Activated naive CD8-positive, alpha-beta T cell treated with anti-CD3 and anti-CD28 coated beads, Interleukin-2, amount 10 ng/mL, durations not matched to agents 7 days and 5 days (primary cell): ENCODE measurements around the gene SLC3A2. TPM values are rescaled to one million over a fixed set of nuclear protein-coding genes. Genes with fewer than 3 reads are reported as not detected.
A peak's percentile ranks its signal among the peaks of the same experiment; 100 is the strongest.
"Not testable (repeated sequence)": the region's sequence is repeated elsewhere in the genome, so short reads cannot be mapped to it uniquely, and the experiment has no call there.

Source experiments
- ATAC-seq: fragments of 150-1000 bp; cut with Tn5 transposase; one replicate; pipeline ENCODE4 v1.10.0; 2021; ENCODE audit warnings: low read depth, moderate library complexity
- POLR2A ChIA-PET: fragments of 350-600 bp; sonication (Branson Sonifier 250); formaldehyde crosslinking; loops from one replicate; lab custom pipeline; 2021; ENCODE audit warnings: antibody characterized with exemption; lab: Charles Lee
- DNase-seq: peaks from one replicate; pipeline ENCODE4 v3.0.0; 2021
- H3K27ac Mint-ChIP-seq: one replicate; pipeline ENCODE4 v1.8.0; 2022; ENCODE audit warnings: mild to moderate bottlenecking, mixed read lengths
- H3K27me3 Mint-ChIP-seq: one replicate; pipeline ENCODE4 v1.8.0; 2022; ENCODE audit warnings: mild to moderate bottlenecking, moderate library complexity, mixed read lengths
- H3K36me3 Mint-ChIP-seq: one replicate; pipeline ENCODE4 v1.8.0; 2021; ENCODE audit warnings: mild to moderate bottlenecking, mixed read lengths
- H3K4me1 Mint-ChIP-seq: one replicate; pipeline ENCODE4 v1.8.0; 2021; ENCODE audit warnings: mixed read lengths
- H3K4me3 Mint-ChIP-seq: one replicate; pipeline ENCODE4 v1.8.0; 2022; ENCODE audit warnings: mild to moderate bottlenecking, moderate library complexity, mixed read lengths
- H3K9me3 Mint-ChIP-seq: one replicate; pipeline ENCODE4 v1.8.0; 2021; ENCODE audit warnings: mixed read lengths
- total RNA-seq, 2 experiments: library from RNA; stranded (reverse); gene quantifications; one replicate each; pipeline ENCODE4 v1.2.3, GENCODE V29; 2021

SLC3A2 gene
- total RNA-seq, 2 experiments from 2014 or later = 222 to 228 TPM

- POLR2A ChIA-PET = interaction anchor here (0.6 to 4.2 kb wide), 13 partner anchors 11 to 1342 kb away, joined by 3 to 116 read pairs (median 5); partner anchors contain the start of genes HNRNPUL2, MTA2, SLC3A2 and STX5
- not testable (repeated sequence) for DNase-seq, ATAC-seq, H3K4me3 Mint-ChIP-seq, H3K9me3 Mint-ChIP-seq, H3K27me3 Mint-ChIP-seq, H3K36me3 Mint-ChIP-seq, H3K27ac Mint-ChIP-seq
- H3K4me1 Mint-ChIP-seq = peaks cover 13% of the 10 kb centered on the region
Measured at GRCh38 chr11:62842891-62843290, 37.8 kb upstream of the SLC3A2 start.

GRCh38 chr11:62843466-62843865 is 37.2 kb upstream of the SLC3A2 start:
- ATAC-seq (no peak), DNase-seq (no peak)
- no peak overlapping the region for H3K4me3 Mint-ChIP-seq
- H3K36me3 Mint-ChIP-seq = peaks cover 2% of the 10 kb centered on the region
- no peaks in the 10 kb centered on the region for H3K27me3 Mint-ChIP-seq
- H3K27ac Mint-ChIP-seq = no peak overlapping the region
- H3K4me1 Mint-ChIP-seq = peaks cover 13% of the 10 kb centered on the region
- H3K9me3 Mint-ChIP-seq = no peaks in the 10 kb centered on the region
- POLR2A ChIA-PET = interaction anchor here (0.5 to 3.6 kb wide), 9 partner anchors 10 to 242 kb away, joined by 3 to 116 read pairs (median 5); partner anchors contain the start of genes HNRNPUL2, MTA2, SLC3A2 and STX5

- peaks cover 13% of the 10 kb centered on the region for H3K4me1 Mint-ChIP-seq
- no peak overlapping the region for H3K4me3 Mint-ChIP-seq
- no peaks in the 10 kb centered on the region for H3K9me3 Mint-ChIP-seq
- no peak overlapping the region for H3K27ac Mint-ChIP-seq
- H3K27me3 Mint-ChIP-seq = no peaks in the 10 kb centered on the region
- ATAC-seq (no peak), DNase-seq (no peak)
- POLR2A ChIA-PET = interaction anchor here (0.5 to 3.6 kb wide), 5 partner anchors 10 to 163 kb away, joined by 3 to 116 read pairs (median 3); partner anchors contain the start of genes STX5 and TEX54
- H3K36me3 Mint-ChIP-seq = peaks cover 4% of the 10 kb centered on the region
Measured at GRCh38 chr11:62844154-62844553, 36.5 kb upstream of the SLC3A2 start.

GRCh38 chr11:62846177-62846576 is 34.5 kb upstream of the SLC3A2 start:
- no peak overlapping the region for H3K4me3 Mint-ChIP-seq
- H3K27ac Mint-ChIP-seq = no peak overlapping the region
- peaks cover 3% of the 10 kb centered on the region for H3K36me3 Mint-ChIP-seq
- no peaks in the 10 kb centered on the region for H3K9me3 Mint-ChIP-seq
- DNase-seq (no peak), ATAC-seq (no peak)
- POLR2A ChIA-PET = interaction anchor here (0.7 kb wide), 1 partner anchor 9 kb away, joined by 8 read pairs; no protein-coding TSS in a partner anchor
- H3K27me3 Mint-ChIP-seq = no peaks in the 10 kb centered on the region
- H3K4me1 Mint-ChIP-seq = peaks cover 6% of the 10 kb centered on the region

GRCh38 chr11:62847767-62848314 is 32.9 kb upstream of the SLC3A2 start:
- DNase-seq = no peak
- ATAC-seq = no peak
- H3K27ac Mint-ChIP-seq = peak overlapping the region; percentile 21
- H3K4me3 Mint-ChIP-seq = no peak overlapping the region
- peaks cover 16% of the 10 kb centered on the region for H3K4me1 Mint-ChIP-seq
- no peaks in the 10 kb centered on the region for H3K9me3 Mint-ChIP-seq
- no peaks in the 10 kb centered on the region for H3K27me3 Mint-ChIP-seq
- POLR2A ChIA-PET = interaction anchor here (1.1 to 10.5 kb wide), 3 partner anchors 33 to 121 kb away, joined by 3 to 117 read pairs (median 5); partner anchors contain the start of genes SLC3A2 and TMEM179B
- peaks cover 14% of the 10 kb centered on the region for H3K36me3 Mint-ChIP-seq

- Mint-ChIP-seq H3K27ac (no peak overlapping the region), H3K9me3 (no peaks in the 10 kb centered on the region), H3K27me3 (no peaks in the 10 kb centered on the region), H3K4me1 (peaks cover 33% of the 10 kb centered on the region), H3K4me3 (peak overlapping the region; percentile 38), H3K36me3 (peaks cover 40% of the 10 kb centered on the region)
- DNase-seq = no peak
- no peak for ATAC-seq
- POLR2A ChIA-PET = interaction anchor here (0.5 to 10.5 kb wide), 11 partner anchors 7 to 277 kb away, joined by 3 to 429 read pairs (median 5); partner anchors contain the start of genes EEF1G, NXF1, SLC3A2 and STX5
Measured at GRCh38 chr11:62850911-62851806, 29.5 kb upstream of the SLC3A2 start.

- peaks cover 40% of the 10 kb centered on the region for H3K36me3 Mint-ChIP-seq
- H3K27ac Mint-ChIP-seq = peak overlapping the region; percentile 52
- peaks cover 33% of the 10 kb centered on the region for H3K4me1 Mint-ChIP-seq
- ATAC-seq (no peak), DNase-seq (no peak)
- POLR2A ChIA-PET = interaction anchor here (0.5 to 10.5 kb wide), 10 partner anchors 8 to 278 kb away, joined by 3 to 429 read pairs (median 4); partner anchors contain the start of genes EEF1G, NXF1, SLC3A2 and TMEM179B
- H3K4me3 Mint-ChIP-seq = peak overlapping the region; percentile 38
- H3K27me3 Mint-ChIP-seq = no peaks in the 10 kb centered on the region
- no peaks in the 10 kb centered on the region for H3K9me3 Mint-ChIP-seq
Measured at GRCh38 chr11:62851807-62852522, 28.7 kb upstream of the SLC3A2 start.

- no peaks in the 10 kb centered on the region for H3K27me3 Mint-ChIP-seq
- peak overlapping the region; percentile 98 for H3K27ac Mint-ChIP-seq
- POLR2A ChIA-PET = interaction anchor here (1.6 to 10.5 kb wide), 7 partner anchors 9 to 125 kb away, joined by 3 to 429 read pairs (median 116); partner anchors contain the start of genes HNRNPUL2, NXF1, SLC3A2 and TMEM179B
- no peak for ATAC-seq
- H3K4me1 Mint-ChIP-seq = peaks cover 36% of the 10 kb centered on the region
- H3K9me3 Mint-ChIP-seq = no peaks in the 10 kb centered on the region
- H3K4me3 Mint-ChIP-seq = peak overlapping the region; percentile 96
- DNase-seq = no peak
- peaks cover 40% of the 10 kb centered on the region for H3K36me3 Mint-ChIP-seq
Measured at GRCh38 chr11:62852523-62853188, 28.0 kb upstream of the SLC3A2 start.

- Mint-ChIP-seq H3K27me3 (no peaks in the 10 kb centered on the region), H3K9me3 (no peaks in the 10 kb centered on the region), H3K4me3 (peak overlapping the region; percentile 96), H3K27ac (peak overlapping the region; percentile 98), H3K36me3 (peaks cover 40% of the 10 kb centered on the region), H3K4me1 (peaks cover 39% of the 10 kb centered on the region)
- ATAC-seq (peak; percentile 12), DNase-seq (no peak)
- POLR2A ChIA-PET = interaction anchor here (1.1 to 10.5 kb wide), 14 partner anchors 8 to 262 kb away, joined by 3 to 429 read pairs (median 24); partner anchors contain the start of genes BSCL2, GNG3, HNRNPUL2 and NXF1
Measured at GRCh38 chr11:62853279-62853965, 27.3 kb upstream of the SLC3A2 start.

GRCh38 chr11:62854013-62854824 is 26.5 kb upstream of the SLC3A2 start:
- POLR2A ChIA-PET = interaction anchor here (0.6 to 10.5 kb wide), 17 partner anchors 10 to 1337 kb away, joined by 3 to 429 read pairs (median 16); partner anchors contain the start of genes BSCL2, C11orf98, CSKMT and GNG3
- peaks cover 40% of the 10 kb centered on the region for H3K4me1 Mint-ChIP-seq
- no peaks in the 10 kb centered on the region for H3K27me3 Mint-ChIP-seq
- peak overlapping the region; percentile 98 for H3K27ac Mint-ChIP-seq
- ATAC-seq (no peak), DNase-seq (no peak)
- peak overlapping the region; percentile 96 for H3K4me3 Mint-ChIP-seq
- H3K36me3 Mint-ChIP-seq = peaks cover 37% of the 10 kb centered on the region
- no peaks in the 10 kb centered on the region for H3K9me3 Mint-ChIP-seq
